ENCODE results near the gene INPP5A. TPM values are rescaled to one million over a fixed set of nuclear protein-coding genes. Genes with fewer than 3 reads are reported as not detected.

Gene INPP5A
- total RNA-seq, 1 experiment from 2014 or later, result 14.7 TPM

DNA sequence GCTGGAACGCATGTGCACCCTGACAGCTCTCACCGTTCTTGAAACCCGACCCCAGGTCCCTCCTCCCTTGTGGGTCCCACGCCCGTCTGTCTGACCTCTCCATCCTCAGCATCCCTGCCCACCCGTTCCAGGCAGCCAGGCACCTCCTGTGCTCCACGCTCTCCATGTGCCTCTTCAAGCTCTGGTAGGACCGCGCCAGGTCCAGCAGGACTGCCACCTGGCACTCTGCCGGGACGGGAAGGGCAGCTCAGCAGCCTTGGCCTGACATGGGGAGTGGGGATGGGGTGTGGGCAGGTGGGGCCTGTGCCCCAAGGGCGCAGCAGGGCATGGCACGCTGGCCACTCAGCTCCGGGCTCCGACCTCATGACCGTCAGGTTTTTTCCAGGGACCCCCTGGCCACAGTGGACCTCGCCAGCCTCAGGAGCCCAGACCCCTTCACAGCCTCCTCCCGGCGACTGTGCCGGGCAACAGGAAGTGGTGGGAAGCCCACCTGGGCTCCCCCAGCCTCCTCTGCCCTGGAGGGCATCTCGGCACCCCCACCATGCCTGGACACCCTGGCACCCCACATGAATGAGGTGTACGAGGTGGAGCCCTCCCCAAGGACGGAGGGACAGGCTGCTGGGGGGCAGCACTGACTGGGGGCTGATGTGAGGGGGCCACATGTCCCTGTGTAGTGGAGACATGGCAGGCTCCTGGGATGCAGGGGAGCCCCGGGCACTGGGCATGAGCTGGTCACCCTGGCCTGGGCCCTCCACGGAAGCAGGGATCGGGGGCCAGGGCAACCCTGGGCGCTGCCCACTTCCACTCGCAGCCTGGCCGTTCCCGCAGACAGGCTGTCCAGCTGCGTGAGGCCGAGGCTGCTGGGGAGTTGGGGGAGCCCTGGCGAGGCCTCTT, 273.5 kb downstream of the INPP5A start:
- no peaks in the 10 kb centered on the region for H3K36me3 Mint-ChIP-seq (ENCODE audit: insufficient read depth, unreplicated experiment)
- no TSS peak for BruUV-seq (replicated peaks)
- H3K4me3 Mint-ChIP-seq (ENCODE audit: unreplicated experiment), result no peak overlapping the region
- intact Hi-C loops (cut with micrococcal nuclease), result no loop called here
- ChIA-PET POLR2A (no interaction called here), CTCF (no interaction called here)
- no peaks in the 10 kb centered on the region for H3K4me1 Mint-ChIP-seq (ENCODE audit: insufficient read depth, unreplicated experiment)
- H3K9me3 Mint-ChIP-seq (ENCODE audit: unreplicated experiment), result no peaks in the 10 kb centered on the region
- H3K27me3 Mint-ChIP-seq (ENCODE audit: insufficient read depth, unreplicated experiment), result peaks cover 25% of the 10 kb centered on the region
- DNase-seq (ENCODE audit: unreplicated experiment), result no peak
- H3K27ac Mint-ChIP-seq (ENCODE audit: low read depth, unreplicated experiment), result no peak overlapping the region
- no peak for TF ChIP-seq CTCF (IDR thresholded peaks at IDR 0.05; ENCODE audit: unreplicated experiment)

GRCh38 chr10:132811891-132812481, 274.4 kb downstream of the INPP5A start:
- Mint-ChIP-seq H3K4me3 (ENCODE audit: unreplicated experiment) (no peak overlapping the region), H3K4me1 (ENCODE audit: insufficient read depth, unreplicated experiment) (no peaks in the 10 kb centered on the region), H3K36me3 (ENCODE audit: insufficient read depth, unreplicated experiment) (no peaks in the 10 kb centered on the region), H3K27ac (ENCODE audit: low read depth, unreplicated experiment) (no peak overlapping the region), H3K27me3 (ENCODE audit: insufficient read depth, unreplicated experiment) (peaks cover 25% of the 10 kb centered on the region), H3K9me3 (ENCODE audit: unreplicated experiment) (no peaks in the 10 kb centered on the region)
- ChIA-PET POLR2A (no interaction called here), CTCF (no interaction called here)
- no TSS peak for BruUV-seq (replicated peaks)
- intact Hi-C loops (cut with micrococcal nuclease), result no loop called here
- no peak for TF ChIP-seq CTCF (IDR thresholded peaks at IDR 0.05; ENCODE audit: unreplicated experiment)
- DNase-seq (ENCODE audit: unreplicated experiment), result no peak

- no peaks in the 10 kb centered on the region for H3K4me1 Mint-ChIP-seq (ENCODE audit: insufficient read depth, unreplicated experiment)
- H3K27ac Mint-ChIP-seq (ENCODE audit: low read depth, unreplicated experiment), result no peak overlapping the region
- H3K27me3 Mint-ChIP-seq (ENCODE audit: insufficient read depth, unreplicated experiment), result peaks cover 25% of the 10 kb centered on the region
- no peak for TF ChIP-seq CTCF (IDR thresholded peaks at IDR 0.05; ENCODE audit: unreplicated experiment)
- ChIA-PET POLR2A (no interaction called here), CTCF (interaction anchor here (0.6 kb wide), 1 partner anchor 322 kb away, joined by 3 read pairs; no protein-coding TSS in a partner anchor)
- no peaks in the 10 kb centered on the region for H3K9me3 Mint-ChIP-seq (ENCODE audit: unreplicated experiment)
- intact Hi-C loops (cut with micrococcal nuclease), result no loop called here
- H3K36me3 Mint-ChIP-seq (ENCODE audit: insufficient read depth, unreplicated experiment), result no peaks in the 10 kb centered on the region
- DNase-seq (ENCODE audit: unreplicated experiment), result no peak
- H3K4me3 Mint-ChIP-seq (ENCODE audit: unreplicated experiment), result no peak overlapping the region
- BruUV-seq (replicated peaks), result no TSS peak
Measured at GRCh38 chr10:132812520-132812919, 274.9 kb downstream of the INPP5A start.

GRCh38 chr10:132813001-132813401, 275.4 kb downstream of the INPP5A start:
- H3K9me3 Mint-ChIP-seq (ENCODE audit: unreplicated experiment), result no peaks in the 10 kb centered on the region
- no peak overlapping the region for H3K27ac Mint-ChIP-seq (ENCODE audit: low read depth, unreplicated experiment)
- no TSS peak for BruUV-seq (replicated peaks)
- H3K4me1 Mint-ChIP-seq (ENCODE audit: insufficient read depth, unreplicated experiment), result no peaks in the 10 kb centered on the region
- POLR2A ChIA-PET, result no interaction called here
- intact Hi-C loops (cut with micrococcal nuclease), result no loop called here
- H3K4me3 Mint-ChIP-seq (ENCODE audit: unreplicated experiment), result no peak overlapping the region
- CTCF ChIA-PET, result interaction anchor here (0.6 kb wide), 1 partner anchor 321 kb away, joined by 3 read pairs; no protein-coding TSS in a partner anchor
- no peaks in the 10 kb centered on the region for H3K36me3 Mint-ChIP-seq (ENCODE audit: insufficient read depth, unreplicated experiment)
- TF ChIP-seq CTCF (IDR thresholded peaks at IDR 0.05; ENCODE audit: unreplicated experiment), result no peak
- H3K27me3 Mint-ChIP-seq (ENCODE audit: insufficient read depth, unreplicated experiment), result peaks cover 25% of the 10 kb centered on the region
- no peak for DNase-seq (ENCODE audit: unreplicated experiment)
